Effector memory CD8-positive, alpha-beta T cell (primary cell): ENCODE data around the gene BPIFB1.

Experiments used
- ATAC-seq: fragments of 150-1000 bp; cut with Tn5 transposase; replicated peaks from 2 replicates; pipeline ENCODE4 v1.10.0; 2021; ENCODE audit warnings: mild to moderate bottlenecking, moderate library complexity
- DNase-seq, 3 experiments: peaks; one replicate each; pipeline ENCODE4 v3.0.0; 2021
- H3K27ac Mint-ChIP-seq, 2 donors: one replicate each; pipeline ENCODE4 v1.8.0; 2022; ENCODE audit warnings: mild to moderate bottlenecking in 2 of 2, mixed read lengths in 2 of 2, moderate library complexity in 2 of 2
- H3K27me3 Mint-ChIP-seq, 2 donors: one replicate each; pipeline ENCODE4 v1.8.0; 2022; ENCODE audit warnings: mixed read lengths in 2 of 2
- H3K36me3 Mint-ChIP-seq: one replicate; pipeline ENCODE4 v1.8.0; 2022; ENCODE audit warnings: mild to moderate bottlenecking, moderate library complexity, mixed read lengths; ENCODE audit not compliant: insufficient read depth
- H3K4me1 Mint-ChIP-seq, 2 donors: one replicate each; pipeline ENCODE4 v1.8.0; 2022; ENCODE audit warnings: low read depth in 2 of 2, mixed read lengths in 2 of 2
- H3K4me3 Mint-ChIP-seq, 2 donors: one replicate each; pipeline ENCODE4 v1.8.0; 2022; ENCODE audit warnings: mild to moderate bottlenecking in 2 of 2, mixed read lengths in 2 of 2, moderate library complexity in 2 of 2
- H3K9me3 Mint-ChIP-seq, 2 donors: one replicate each; pipeline ENCODE4 v1.8.0; 2022; ENCODE audit warnings: mixed read lengths in 2 of 2

BPIFB1 gene

GRCh38 chr20:33277471-33278441 lies 5.3 kb upstream of the BPIFB1 start:
- Mint-ChIP-seq H3K4me1 (peaks cover 0 to 3% of the 10 kb centered on the region in 2 donors), H3K4me3 (no peak overlapping the region), H3K9me3 (no peaks in the 10 kb centered on the region), H3K27me3 (peaks cover 43 to 79% of the 10 kb centered on the region in 2 donors), H3K27ac (no peak overlapping the region), H3K36me3 (peaks cover 3% of the 10 kb centered on the region)
- no peak for ATAC-seq
- no peak for DNase-seq

GRCh38 chr20:33278700-33279099 lies 4.3 kb upstream of the BPIFB1 start:
- H3K4me3 Mint-ChIP-seq = no peak overlapping the region
- H3K9me3 Mint-ChIP-seq = no peaks in the 10 kb centered on the region
- H3K4me1 Mint-ChIP-seq = peaks cover 0 to 3% of the 10 kb centered on the region in 2 donors
- peaks cover 3% of the 10 kb centered on the region for H3K36me3 Mint-ChIP-seq
- DNase-seq (no peak), ATAC-seq (no peak)
- peaks cover 49 to 82% of the 10 kb centered on the region in 2 donors for H3K27me3 Mint-ChIP-seq
- H3K27ac Mint-ChIP-seq = no peak overlapping the region

- Mint-ChIP-seq H3K9me3 (no peaks in the 10 kb centered on the region), H3K36me3 (peaks cover 3% of the 10 kb centered on the region), H3K27me3 (peaks cover 51 to 88% of the 10 kb centered on the region in 2 donors), H3K4me1 (peaks cover 0 to 3% of the 10 kb centered on the region in 2 donors), H3K4me3 (no peak overlapping the region), H3K27ac (no peak overlapping the region)
- ATAC-seq (no peak), DNase-seq (no peak)
These were observed 3.6 kb upstream of the BPIFB1 start for GRCh38 chr20:33279261-33279910.

GRCh38 chr20:33280000-33280680 lies 2.9 kb upstream of the BPIFB1 start:
- no peaks in the 10 kb centered on the region for H3K9me3 Mint-ChIP-seq
- DNase-seq = no peak
- no peak for ATAC-seq
- peaks cover 0 to 3% of the 10 kb centered on the region in 2 donors for H3K4me1 Mint-ChIP-seq
- peaks cover 3% of the 10 kb centered on the region for H3K36me3 Mint-ChIP-seq
- no peak overlapping the region for H3K4me3 Mint-ChIP-seq
- H3K27ac Mint-ChIP-seq = no peak overlapping the region
- H3K27me3 Mint-ChIP-seq = peaks cover 58 to 96% of the 10 kb centered on the region in 2 donors

- no peak for DNase-seq
- Mint-ChIP-seq H3K36me3 (peaks cover 3% of the 10 kb centered on the region), H3K4me1 (peaks cover 0 to 3% of the 10 kb centered on the region in 2 donors), H3K27me3 (peaks cover 56 to 98% of the 10 kb centered on the region in 2 donors), H3K27ac (no peak overlapping the region), H3K9me3 (no peaks in the 10 kb centered on the region), H3K4me3 (no peak overlapping the region)
- no peak for ATAC-seq
These were observed 2.2 kb upstream of the BPIFB1 start for GRCh38 chr20:33280775-33281174.

GRCh38 chr20:33281550-33282146 lies 1.4 kb upstream of the BPIFB1 start:
- Mint-ChIP-seq H3K36me3 (peaks cover 3% of the 10 kb centered on the region), H3K4me1 (peaks cover 0 to 3% of the 10 kb centered on the region in 2 donors), H3K27me3 (peaks cover 56 to 98% of the 10 kb centered on the region in 2 donors), H3K27ac (no peak overlapping the region), H3K9me3 (no peaks in the 10 kb centered on the region), H3K4me3 (no peak overlapping the region)
- no peak for ATAC-seq
- no peak for DNase-seq

- Mint-ChIP-seq H3K27me3 (peaks cover 61 to 98% of the 10 kb centered on the region in 2 donors), H3K9me3 (no peaks in the 10 kb centered on the region), H3K4me3 (no peak overlapping the region), H3K27ac (no peak overlapping the region), H3K4me1 (peaks cover 0 to 3% of the 10 kb centered on the region in 2 donors), H3K36me3 (peaks cover 2% of the 10 kb centered on the region)
- DNase-seq (no peak), ATAC-seq (no peak)
These were observed 649 bp upstream of the BPIFB1 start for GRCh38 chr20:33282196-33282934.

- DNase-seq (no peak), ATAC-seq (no peak)
- Mint-ChIP-seq H3K36me3 (no peaks in the 10 kb centered on the region), H3K4me1 (no peaks in the 10 kb centered on the region), H3K4me3 (no peak overlapping the region), H3K9me3 (no peaks in the 10 kb centered on the region), H3K27me3 (peaks cover 55 to 83% of the 10 kb centered on the region in 2 donors), H3K27ac (no peak overlapping the region)
These were observed 1.3 kb downstream of the BPIFB1 start for GRCh38 chr20:33284284-33284683.

- H3K9me3 Mint-ChIP-seq = no peaks in the 10 kb centered on the region
- H3K27me3 Mint-ChIP-seq = peaks cover 53 to 83% of the 10 kb centered on the region in 2 donors
- H3K27ac Mint-ChIP-seq = peak overlapping the region in 1 of 2 donors; percentile 3
- H3K36me3 Mint-ChIP-seq = no peaks in the 10 kb centered on the region
- no peak for ATAC-seq
- no peak overlapping the region for H3K4me3 Mint-ChIP-seq
- no peak for DNase-seq
- H3K4me1 Mint-ChIP-seq = no peaks in the 10 kb centered on the region
These were observed 1.9 kb downstream of the BPIFB1 start for GRCh38 chr20:33284937-33285336.

GRCh38 chr20:33285861-33286495 lies 3.0 kb downstream of the BPIFB1 start:
- Mint-ChIP-seq H3K4me3 (no peak overlapping the region), H3K4me1 (no peaks in the 10 kb centered on the region), H3K9me3 (no peaks in the 10 kb centered on the region), H3K27ac (no peak overlapping the region), H3K36me3 (no peaks in the 10 kb centered on the region), H3K27me3 (peaks cover 44 to 81% of the 10 kb centered on the region in 2 donors)
- no peak for DNase-seq
- no peak for ATAC-seq

GRCh38 chr20:33287884-33288283 lies 4.9 kb downstream of the BPIFB1 start:
- DNase-seq (no peak), ATAC-seq (no peak)
- peaks cover 48 to 74% of the 10 kb centered on the region in 2 donors for H3K27me3 Mint-ChIP-seq
- H3K4me1 Mint-ChIP-seq = peaks cover 0 to 5% of the 10 kb centered on the region in 2 donors
- H3K36me3 Mint-ChIP-seq = no peaks in the 10 kb centered on the region
- no peak overlapping the region for H3K27ac Mint-ChIP-seq
- no peak overlapping the region for H3K4me3 Mint-ChIP-seq
- no peaks in the 10 kb centered on the region for H3K9me3 Mint-ChIP-seq

GRCh38 chr20:33290852-33291251 lies 7.8 kb downstream of the BPIFB1 start:
- Mint-ChIP-seq H3K36me3 (no peaks in the 10 kb centered on the region), H3K4me3 (no peak overlapping the region), H3K27ac (no peak overlapping the region), H3K27me3 (peaks cover 35 to 45% of the 10 kb centered on the region in 2 donors), H3K4me1 (peaks cover 0 to 5% of the 10 kb centered on the region in 2 donors), H3K9me3 (no peaks in the 10 kb centered on the region)
- no peak for DNase-seq
- ATAC-seq = no peak
